Measurements from ENCODE around the gene STK33. TPM values are rescaled to one million over a fixed set of nuclear protein-coding genes. Genes with fewer than 3 reads are reported as not detected.
A peak's percentile ranks its signal among the peaks of the same experiment; 100 is the strongest.

Gene STK33
- total RNA-seq, 1 experiment from 2014 or later = 19.5 TPM

- Histone ChIP-seq H3K79me1 (ENCODE audit: insufficient read depth, low read depth, low read length, poor library complexity, severe bottlenecking) (no peaks in the 10 kb centered on the region), H3K4me2 (ENCODE audit: insufficient read depth, insufficient read length, low read length) (no peak overlapping the region), H2BK5ac (ENCODE audit: insufficient read length, low read length) (no peak overlapping the region), H4K91ac (ENCODE audit: insufficient read length, low read depth, low read length) (no peak overlapping the region), H3K27ac (ENCODE audit: insufficient read length, low read depth, low read length) (no peak overlapping the region), H3K18ac (ENCODE audit: insufficient read length, low read depth, low read length) (no peak overlapping the region), H4K8ac (replicated peaks; ENCODE audit: insufficient read length, low read depth, low read length) (no peak overlapping the region), H3K27me3 (ENCODE audit: insufficient read depth, low read length) (no peaks in the 10 kb centered on the region), H3K23me2 (ENCODE audit: insufficient read length, low read depth, low read length, poor library complexity, severe bottlenecking) (no peaks in the 10 kb centered on the region), H2AFZ (ENCODE audit: low read length) (no peak overlapping the region), H4K20me1 (ENCODE audit: control insufficient read depth, insufficient read depth, insufficient read length) (no peaks in the 10 kb centered on the region), H2BK15ac (ENCODE audit: low read depth, low read length) (no peak overlapping the region), H4K5ac (ENCODE audit: insufficient read length, low read depth, low read length) (no peak overlapping the region), H3K79me2 (ENCODE audit: insufficient read depth, low read length) (no peaks in the 10 kb centered on the region), H3K4ac (ENCODE audit: low read depth, low read length) (no peak overlapping the region), H3T11ph (ENCODE audit: low read length) (no peak overlapping the region), H2BK12ac (ENCODE audit: insufficient read length, low read depth, low read length) (no peak overlapping the region), H2BK120ac (ENCODE audit: low read depth, low read length, poor library complexity, severe bottlenecking) (no peak overlapping the region), H3K23ac (ENCODE audit: insufficient read length, low read depth, low read length) (no peak overlapping the region), H3K56ac (ENCODE audit: insufficient read length, low read depth, low read length) (no peak overlapping the region), H3K9me3 (ENCODE audit: control insufficient read depth, low read depth, low read length) (no peaks in the 10 kb centered on the region), H3K9ac (ENCODE audit: extremely low read depth, insufficient read length, low read length) (no peak overlapping the region), H3K14ac (ENCODE audit: insufficient read depth, low read length) (no peak overlapping the region), H2AK5ac (ENCODE audit: insufficient read length, low read length) (no peak overlapping the region), H3K4me1 (ENCODE audit: insufficient read depth, low read length) (no peaks in the 10 kb centered on the region), H2BK20ac (ENCODE audit: low read depth, low read length, poor library complexity, severe bottlenecking) (no peak overlapping the region)
- Mint-ChIP-seq H3K36me3 (ENCODE audit: insufficient read depth in 1 of 3, low read depth in 3 of 3) (no peaks in the 10 kb centered on the region), H3K27me3 (ENCODE audit: low read depth) (peaks cover 4% of the 10 kb centered on the region), H3K4me1 (peaks cover 13 to 15% of the 10 kb centered on the region in 2 experiments), H3K27ac (no peak overlapping the region), H3K4me3 (no peak overlapping the region), H3K9me3 (no peaks in the 10 kb centered on the region)
- DNase-seq = peak; percentile 48
- WGBS (ENCODE audit: extremely low coverage, insufficient read length, low lambda C conversion rate) = no CpG with 5 or more reads among the region's 7 CpGs
- TF ChIP-seq CTCF (conservative IDR thresholded peaks at IDR 0.05) = no peak
Observed at GRCh38 chr11:8610532-8611116, 16.6 kb upstream of the STK33 start.

Data from H9 (cell line).